SK-N-SH treated with all-trans-retinoic acid at 6 μM for 48 hours (cell line): ENCODE data around the gene FANCL.

Source experiments
- CSDC2 ChIP-seq: fragments of 250-450 bp; sonication (Bioruptor Pico); IDR thresholded peaks from 2 replicates; pipeline ENCODE4 v1.5.0; 2020; ENCODE audit warnings: mild to moderate bottlenecking, moderate library complexity
- CSRNP3 ChIP-seq: fragments of 250-450 bp; sonication (Bioruptor Pico); IDR thresholded peaks from 2 replicates; pipeline ENCODE4 v1.5.1; 2021; ENCODE audit warnings: mild to moderate bottlenecking, moderate library complexity
- ISL1 ChIP-seq: fragments of 250-450 bp; sonication (Bioruptor Pico); IDR thresholded peaks from 2 replicates; pipeline ENCODE4 v2.1.2; 2022; ENCODE audit warnings: mild to moderate bottlenecking, moderate library complexity
- OSR1 ChIP-seq: fragments of 250-450 bp; sonication (Bioruptor Pico); IDR thresholded peaks from 2 replicates; pipeline ENCODE4 v1.8.0; 2022; ENCODE audit warnings: moderate library complexity, mild to moderate bottlenecking, inconsistent platforms
- PATZ1 ChIP-seq: fragments of 250-450 bp; sonication (Bioruptor Pico); IDR thresholded peaks from 2 replicates; pipeline ENCODE4 v1.8.0; 2020; ENCODE audit warnings: mild to moderate bottlenecking, moderate library complexity, borderline replicate concordance
- RARB ChIP-seq: fragments of 250-450 bp; sonication (Bioruptor Pico); IDR thresholded peaks from 2 replicates; pipeline ENCODE4 v1.8.0; 2021; ENCODE audit warnings: mild to moderate bottlenecking, moderate library complexity
- SNAI2 ChIP-seq: fragments of 250-450 bp; sonication (Bioruptor Pico); IDR thresholded peaks from 2 replicates; pipeline ENCODE4 v1.5.0; 2020; ENCODE audit warnings: mild to moderate bottlenecking, moderate library complexity
- TOX ChIP-seq: fragments of 250-450 bp; sonication (Bioruptor Pico); IDR thresholded peaks from 2 replicates; pipeline ENCODE4 v1.8.0; 2021; ENCODE audit warnings: mild to moderate bottlenecking, moderate library complexity, borderline replicate concordance
- TSHZ2 ChIP-seq: fragments of 250-450 bp; sonication (Bioruptor Pico); IDR thresholded peaks from 2 replicates; pipeline ENCODE4 v1.5.0; 2020; ENCODE audit warnings: mild to moderate bottlenecking, moderate library complexity
- ZC3H10 ChIP-seq: fragments of 250-450 bp; sonication (Bioruptor Pico); IDR thresholded peaks from 2 replicates; pipeline ENCODE4 v1.5.1; 2021; ENCODE audit warnings: mild to moderate bottlenecking, moderate library complexity
- ZFP3 ChIP-seq: fragments of 250-450 bp; sonication (Bioruptor Pico); IDR thresholded peaks from 2 replicates; pipeline ENCODE4 v1.5.0; 2020; ENCODE audit warnings: mild to moderate bottlenecking, moderate library complexity
- ZFP30 ChIP-seq: fragments of 450-650 bp; formaldehyde crosslinking; IDR thresholded peaks from 2 replicates; pipeline ENCODE4 v1.5.0; 2022; ENCODE audit warnings: mild to moderate bottlenecking, moderate library complexity
- ZNF8 ChIP-seq: fragments of 450-650 bp; formaldehyde crosslinking; IDR thresholded peaks from 2 replicates; pipeline ENCODE4 v1.5.0; 2020; ENCODE audit warnings: mild to moderate bottlenecking, moderate library complexity

- no peak for TF ChIP-seq RARB (CRISPR knock-in tag)
- TF ChIP-seq ZFP30 (CRISPR knock-in tag), result no peak
- no peak for TF ChIP-seq SNAI2 (CRISPR knock-in tag)
- TF ChIP-seq PATZ1 (CRISPR knock-in tag), result no peak
- no peak for TF ChIP-seq CSDC2 (CRISPR knock-in tag)
- no peak for TF ChIP-seq OSR1
- TF ChIP-seq ZFP3, result no peak
- TF ChIP-seq TOX (CRISPR knock-in tag), result no peak
- TF ChIP-seq CSRNP3 (CRISPR knock-in tag), result no peak
- no peak for TF ChIP-seq ZNF8
- TF ChIP-seq ISL1 (CRISPR knock-in tag), result no peak
- no peak for TF ChIP-seq TSHZ2
- TF ChIP-seq ZC3H10 (CRISPR knock-in tag), result no peak
Measured at GRCh38 chr2:58237741-58238140, 3.4 kb downstream of the FANCL start.
